ENCODE data around the gene TTC7B. TPM values are rescaled to one million over a fixed set of nuclear protein-coding genes. Genes with fewer than 3 reads are reported as not detected.

TTC7B gene
- total RNA-seq, 4 donors from 2014 or later: 19.1 to 87.6 (median 22.1) TPM

DNA sequence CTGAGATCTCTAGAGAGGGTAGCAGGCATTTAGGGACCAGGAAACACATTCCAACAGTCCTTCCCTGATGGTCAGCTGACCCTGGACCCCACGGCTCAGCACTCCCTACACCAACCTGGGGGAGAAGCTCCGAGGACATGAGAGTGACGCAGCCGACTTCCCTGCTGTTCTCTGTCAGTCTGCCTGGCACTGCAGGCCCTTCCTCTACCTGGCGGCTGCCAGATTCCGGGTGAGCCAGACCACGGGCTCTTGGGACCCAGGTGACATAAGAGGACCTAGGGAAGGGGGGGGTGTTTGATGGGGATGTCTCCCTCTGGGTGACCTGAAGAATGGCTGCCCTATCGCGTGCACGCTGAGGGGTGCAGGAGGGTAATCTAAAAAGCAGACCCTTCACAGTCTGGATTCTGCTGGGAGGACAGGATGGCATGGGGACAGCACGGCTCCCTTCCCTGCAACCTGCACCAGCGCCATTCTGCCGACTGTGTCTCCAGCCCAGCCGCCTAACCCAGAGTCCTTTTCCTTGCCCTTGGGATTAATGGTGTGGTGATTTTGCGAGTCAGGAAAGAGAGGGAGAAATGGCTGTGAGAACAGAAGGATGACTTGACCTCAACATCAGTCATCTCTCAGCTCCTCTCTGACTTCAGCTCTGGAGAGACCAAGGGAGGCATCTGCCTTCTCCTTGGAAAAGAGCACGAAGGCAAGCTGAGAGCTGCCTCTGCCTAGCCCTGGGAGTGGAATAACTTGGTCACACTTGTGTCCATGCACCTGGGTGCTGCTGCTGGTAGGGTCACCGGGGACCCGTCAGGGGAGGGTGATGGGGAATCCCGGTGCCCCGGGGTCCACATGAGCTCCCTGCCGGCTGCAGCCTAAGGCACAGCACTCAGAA, 260.9 kb downstream of the TTC7B start:
- Histone ChIP-seq H3K27ac (peak overlapping the region in 1 of 3 donors; percentile 56), H3K4me3 (replicated peaks in 1 of 3) (peak overlapping the region in 1 of 3 donors; percentile 13)
- 78 to 88% methylated on average over 16 to 20 of the region's 21 CpGs for WGBS, 2 donors

DNA sequence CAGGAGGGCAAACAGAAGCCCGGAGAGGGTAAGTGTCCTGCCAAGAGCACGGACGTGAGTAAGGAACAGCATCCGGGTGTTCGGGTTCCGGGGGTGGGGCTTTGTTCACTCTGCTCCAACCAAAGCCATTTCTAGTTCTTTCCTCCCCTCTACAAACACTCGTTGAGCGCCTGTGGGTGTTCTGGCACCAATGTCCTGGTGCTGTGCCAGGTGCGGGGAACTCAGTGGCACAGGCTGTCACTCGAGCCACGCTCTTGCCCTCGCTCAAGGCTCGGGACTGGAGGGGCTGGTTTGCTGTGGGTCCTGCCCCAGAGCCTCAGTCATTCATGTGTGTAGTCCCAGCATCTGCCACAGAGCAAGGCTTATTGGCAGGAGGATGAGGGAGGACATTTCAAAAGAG, 261.9 kb downstream of the TTC7B start:
- TF ChIP-seq, protein P1, sequence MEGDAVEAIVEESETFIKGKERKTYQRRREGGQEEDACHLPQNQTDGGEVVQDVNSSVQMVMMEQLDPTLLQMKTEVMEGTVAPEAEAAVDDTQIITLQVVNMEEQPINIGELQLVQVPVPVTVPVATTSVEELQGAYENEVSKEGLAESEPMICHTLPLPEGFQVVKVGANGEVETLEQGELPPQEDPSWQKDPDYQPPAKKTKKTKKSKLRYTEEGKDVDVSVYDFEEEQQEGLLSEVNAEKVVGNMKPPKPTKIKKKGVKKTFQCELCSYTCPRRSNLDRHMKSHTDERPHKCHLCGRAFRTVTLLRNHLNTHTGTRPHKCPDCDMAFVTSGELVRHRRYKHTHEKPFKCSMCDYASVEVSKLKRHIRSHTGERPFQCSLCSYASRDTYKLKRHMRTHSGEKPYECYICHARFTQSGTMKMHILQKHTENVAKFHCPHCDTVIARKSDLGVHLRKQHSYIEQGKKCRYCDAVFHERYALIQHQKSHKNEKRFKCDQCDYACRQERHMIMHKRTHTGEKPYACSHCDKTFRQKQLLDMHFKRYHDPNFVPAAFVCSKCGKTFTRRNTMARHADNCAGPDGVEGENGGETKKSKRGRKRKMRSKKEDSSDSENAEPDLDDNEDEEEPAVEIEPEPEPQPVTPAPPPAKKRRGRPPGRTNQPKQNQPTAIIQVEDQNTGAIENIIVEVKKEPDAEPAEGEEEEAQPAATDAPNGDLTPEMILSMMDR (IDR thresholded peaks at IDR 0.05): peak in 1 of 6 experiments; percentile 12
- TF ChIP-seq POLR2A (IDR thresholded peaks at IDR 0.05): peak in 1 of 2 donors; percentile 38
- peak; percentile 84 to 87 for DNase-seq
- WGBS, 2 donors: 20 to 38% methylated on average over 7 to 10 of the region's 13 CpGs

More for the DNA sequence above, 260.9 kb downstream of the TTC7B start:
- H3K27me3 ChIP-seq: no peaks in the 10 kb centered on the region
- H3K36me3 ChIP-seq: no peaks in the 10 kb centered on the region
- intact Hi-C loops (cut with DNase I): no loop called here
- DNase-seq: no peak
- TF ChIP-seq POLR2A (IDR thresholded peaks at IDR 0.05): no peak
- TF ChIP-seq, protein P1 (IDR thresholded peaks at IDR 0.05): no peak
- H3K4me1 ChIP-seq: peaks cover 6 to 19% of the 10 kb centered on the region in 2 donors
- no peaks in the 10 kb centered on the region for H3K9me3 ChIP-seq

GRCh38 chr14:90553921-90554336, 262.3 kb downstream of the TTC7B start:
- Histone ChIP-seq H3K4me3 (replicated peaks in 1 of 3) (no peak overlapping the region), H3K27ac (peak overlapping the region in 1 of 3 donors; percentile 65), H3K27me3 (no peaks in the 10 kb centered on the region), H3K4me1 (peaks cover 6 to 19% of the 10 kb centered on the region in 2 donors), H3K9me3 (no peaks in the 10 kb centered on the region), H3K36me3 (no peaks in the 10 kb centered on the region)
- WGBS, 2 donors: 24 to 59% methylated on average over 2 to 8 of the region's 9 CpGs
- TF ChIP-seq, protein P1 (IDR thresholded peaks at IDR 0.05): no peak
- no peak for TF ChIP-seq POLR2A (IDR thresholded peaks at IDR 0.05)
- peak; percentile 30 to 34 for DNase-seq
- intact Hi-C loops (cut with DNase I): no loop called here

More for the DNA sequence above, 261.9 kb downstream of the TTC7B start:
- Histone ChIP-seq H3K36me3 (no peaks in the 10 kb centered on the region), H3K27ac (peak overlapping the region in 1 of 3 donors; percentile 65), H3K4me1 (peaks cover 6 to 19% of the 10 kb centered on the region in 2 donors), H3K9me3 (no peaks in the 10 kb centered on the region), H3K27me3 (no peaks in the 10 kb centered on the region), H3K4me3 (replicated peaks in 1 of 3) (no peak overlapping the region)
- intact Hi-C loops (cut with DNase I): no loop called here

- TF ChIP-seq POLR2A (IDR thresholded peaks at IDR 0.05): no peak
- no peaks in the 10 kb centered on the region for H3K27me3 ChIP-seq
- peaks cover 6 to 19% of the 10 kb centered on the region in 2 donors for H3K4me1 ChIP-seq
- peak in 1 of 2 donors; percentile 4 for DNase-seq
- no peak overlapping the region for H3K4me3 ChIP-seq (replicated peaks in 1 of 3)
- no peaks in the 10 kb centered on the region for H3K9me3 ChIP-seq
- H3K36me3 ChIP-seq: no peaks in the 10 kb centered on the region
- H3K27ac ChIP-seq: peak overlapping the region in 1 of 3 donors; percentile 65
- intact Hi-C loops (cut with DNase I): no loop called here
- 76 to 83% methylated on average over 14 of the region's 14 CpGs for WGBS, 2 donors
Observed at GRCh38 chr14:90553298-90553920, 262.8 kb downstream of the TTC7B start.

DNA sequence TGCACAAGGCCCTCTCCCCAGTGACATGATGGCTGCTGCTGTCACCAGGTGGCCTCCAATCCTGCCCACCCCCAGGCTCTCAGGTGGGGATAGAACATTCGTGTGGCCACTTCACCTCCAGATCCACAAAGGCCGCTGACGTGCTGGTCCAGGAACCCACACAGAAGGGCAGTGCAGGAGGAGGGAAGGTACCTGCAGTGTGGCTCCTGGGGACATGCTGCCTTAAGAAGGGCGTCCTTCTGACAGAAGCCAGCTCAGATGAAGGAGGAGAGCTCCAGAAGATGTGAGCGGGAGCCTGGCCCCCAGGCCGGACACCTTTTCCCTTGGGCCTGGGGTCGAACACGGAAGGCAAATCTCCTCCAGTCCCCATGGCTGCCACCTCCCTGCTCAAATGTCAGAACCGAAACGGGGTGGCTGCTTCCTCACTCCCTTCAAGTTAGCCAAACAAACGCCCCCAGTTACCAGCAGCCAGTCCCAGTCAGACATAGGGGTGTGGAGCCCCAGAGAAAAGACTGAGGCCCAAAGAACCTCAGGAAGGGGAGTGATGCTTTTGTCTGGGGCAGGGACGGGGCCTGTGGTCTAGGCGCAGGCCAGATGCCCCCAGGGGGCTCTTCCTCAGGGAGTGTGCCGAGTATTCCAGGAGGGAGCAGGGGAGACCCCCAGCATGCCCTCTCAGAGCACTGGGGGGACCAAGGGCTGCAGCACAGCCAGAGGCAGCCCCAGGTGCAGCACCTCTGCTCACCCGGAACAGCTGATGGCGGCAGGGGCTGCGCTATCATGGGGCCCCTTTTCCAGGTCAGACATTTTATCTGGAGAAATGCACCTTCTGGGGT, 263.5 kb downstream of the TTC7B start:
- H3K27me3 ChIP-seq: no peaks in the 10 kb centered on the region
- H3K4me1 ChIP-seq: peaks cover 6 to 19% of the 10 kb centered on the region in 2 donors
- no peaks in the 10 kb centered on the region for H3K36me3 ChIP-seq
- WGBS, 2 donors: 95 to 99% methylated on average over 15 to 16 of the region's 17 CpGs
- H3K27ac ChIP-seq: no peak overlapping the region
- no peaks in the 10 kb centered on the region for H3K9me3 ChIP-seq
- intact Hi-C loops (cut with DNase I): no loop called here
- no peak overlapping the region for H3K4me3 ChIP-seq (replicated peaks in 1 of 3)
- TF ChIP-seq POLR2A (IDR thresholded peaks at IDR 0.05): no peak
- TF ChIP-seq, protein P1 (IDR thresholded peaks at IDR 0.05): no peak
- no peak for DNase-seq
